Endometrial microvascular endothelial cells (primary cell): ENCODE data around the gene C9orf152. TPM values are rescaled to one million over a fixed set of nuclear protein-coding genes. Genes with fewer than 3 reads are reported as not detected.

Experiments
- in situ Hi-C: cut with HindIII; loops from 2 replicates; pipeline ENCODE4 v1.10.0; 2017; ENCODE audit warnings: low sequenced_read_pairs, low pct_unique_long_range_greater_than_20kb; ENCODE audit errors: inconsistent ontology term
- total RNA-seq: library from RNA; depleted of rRNA; stranded (reverse); fragments of >200 nt; gene quantifications from one replicate; pipeline ENCODE4 v1.2.3, GENCODE V29; 2015; ENCODE audit errors: inconsistent ontology term

C9orf152 gene
- total RNA-seq, 1 donor from 2014 or later = not detected

DNA sequence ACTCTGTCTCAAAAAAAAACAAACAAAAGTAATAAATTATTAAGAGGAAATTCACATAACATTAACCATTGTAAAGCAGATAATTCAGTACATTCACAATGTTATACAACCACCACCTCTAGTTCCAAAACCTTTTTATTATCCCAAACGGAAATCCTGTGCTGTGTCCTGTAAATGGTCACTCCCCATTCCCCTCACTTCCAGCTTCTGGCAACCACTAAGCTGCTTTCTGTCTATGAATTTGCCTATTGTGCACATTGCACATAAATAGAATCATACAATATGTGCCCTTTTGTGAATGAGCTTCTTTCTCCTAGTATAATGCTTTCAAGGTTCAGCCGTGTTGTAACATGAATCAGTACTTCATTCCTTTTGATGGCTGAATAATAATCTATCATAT is 20.8 kb downstream of the C9orf152 start:
- in situ Hi-C loops = no loop called here

DNA sequence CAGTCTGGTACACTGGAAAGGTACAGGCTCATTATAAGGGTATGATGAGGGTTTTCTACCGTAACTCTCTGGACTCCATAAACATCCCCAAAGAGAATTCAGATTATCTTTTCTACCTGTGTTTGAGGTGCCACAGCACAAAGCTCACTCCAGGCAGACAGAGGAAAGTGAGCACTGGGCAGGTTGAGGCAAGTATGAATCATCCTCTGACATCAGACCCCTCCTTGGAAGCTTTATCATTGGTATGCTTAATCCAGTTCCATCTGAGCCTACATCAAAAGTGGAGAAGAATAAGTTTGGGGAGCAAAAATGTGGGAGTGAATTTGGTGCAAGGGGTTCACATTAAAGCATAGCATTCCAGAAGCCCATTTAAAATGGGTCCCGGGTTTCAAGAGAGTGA is 21.7 kb downstream of the C9orf152 start:
- in situ Hi-C loops = no loop called here

DNA sequence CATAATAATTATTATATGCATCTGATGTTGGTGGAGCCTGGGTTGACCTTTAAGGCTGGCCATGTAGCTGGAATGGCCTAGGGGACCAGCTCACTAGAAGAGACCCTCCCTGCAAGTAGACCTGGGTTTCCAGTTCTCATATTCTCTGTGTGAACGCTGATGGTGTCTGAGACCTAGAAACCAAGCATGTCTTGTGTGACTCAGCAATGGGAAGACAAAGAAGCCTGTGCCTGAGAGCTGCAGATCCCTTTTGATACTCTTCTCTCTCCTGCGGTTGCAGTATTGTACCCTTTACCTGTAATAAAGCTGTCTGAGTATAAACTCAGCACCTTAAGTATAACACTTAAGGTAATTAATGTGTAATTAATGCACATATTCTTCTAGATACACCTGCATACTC is 22.2 kb downstream of the C9orf152 start:
- in situ Hi-C loops = no loop called here

DNA sequence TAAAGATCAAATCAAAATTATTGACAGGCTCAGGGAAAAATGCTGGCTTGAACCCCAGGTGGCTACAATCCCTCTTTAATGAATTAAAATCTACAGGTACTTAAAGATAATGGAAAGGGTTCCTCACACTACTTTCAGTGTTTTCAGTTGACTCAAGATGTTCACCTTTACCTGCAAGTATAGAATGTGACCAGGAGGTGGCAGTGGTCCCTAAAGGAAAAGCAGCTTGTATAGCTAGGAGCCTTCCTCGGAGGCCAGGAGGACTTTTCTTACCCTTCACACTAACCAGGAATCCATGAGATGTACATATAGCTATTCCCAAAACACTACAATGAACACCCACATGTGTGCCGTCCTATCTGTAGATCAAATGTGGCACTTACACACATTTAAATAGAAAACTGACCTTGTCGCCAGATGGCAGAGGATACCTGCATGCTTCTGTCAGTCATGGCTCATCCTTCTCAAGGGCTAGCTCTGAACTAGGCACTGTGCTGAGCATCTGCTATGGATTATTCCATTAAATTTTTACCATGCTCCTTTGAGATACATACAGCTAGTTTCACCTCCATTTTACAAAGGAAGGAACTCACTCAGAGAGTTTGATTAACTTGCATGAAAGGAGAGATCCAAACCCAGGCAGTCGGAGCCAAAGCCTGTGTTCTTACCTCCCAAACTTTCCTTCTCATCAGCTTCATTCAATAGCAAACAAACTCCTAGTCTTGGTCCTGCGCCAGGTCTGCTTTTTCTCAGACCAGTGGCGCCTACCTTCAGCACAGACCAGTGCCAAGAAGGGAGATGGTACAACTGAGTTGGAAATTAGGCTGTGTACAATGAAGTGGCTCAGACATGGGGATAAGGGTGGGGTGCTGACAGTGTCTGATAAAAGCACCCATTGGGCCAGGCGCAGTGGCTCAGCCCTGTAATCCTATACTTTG is 24.5 kb downstream of the C9orf152 start:
- in situ Hi-C loops = no loop called here

DNA sequence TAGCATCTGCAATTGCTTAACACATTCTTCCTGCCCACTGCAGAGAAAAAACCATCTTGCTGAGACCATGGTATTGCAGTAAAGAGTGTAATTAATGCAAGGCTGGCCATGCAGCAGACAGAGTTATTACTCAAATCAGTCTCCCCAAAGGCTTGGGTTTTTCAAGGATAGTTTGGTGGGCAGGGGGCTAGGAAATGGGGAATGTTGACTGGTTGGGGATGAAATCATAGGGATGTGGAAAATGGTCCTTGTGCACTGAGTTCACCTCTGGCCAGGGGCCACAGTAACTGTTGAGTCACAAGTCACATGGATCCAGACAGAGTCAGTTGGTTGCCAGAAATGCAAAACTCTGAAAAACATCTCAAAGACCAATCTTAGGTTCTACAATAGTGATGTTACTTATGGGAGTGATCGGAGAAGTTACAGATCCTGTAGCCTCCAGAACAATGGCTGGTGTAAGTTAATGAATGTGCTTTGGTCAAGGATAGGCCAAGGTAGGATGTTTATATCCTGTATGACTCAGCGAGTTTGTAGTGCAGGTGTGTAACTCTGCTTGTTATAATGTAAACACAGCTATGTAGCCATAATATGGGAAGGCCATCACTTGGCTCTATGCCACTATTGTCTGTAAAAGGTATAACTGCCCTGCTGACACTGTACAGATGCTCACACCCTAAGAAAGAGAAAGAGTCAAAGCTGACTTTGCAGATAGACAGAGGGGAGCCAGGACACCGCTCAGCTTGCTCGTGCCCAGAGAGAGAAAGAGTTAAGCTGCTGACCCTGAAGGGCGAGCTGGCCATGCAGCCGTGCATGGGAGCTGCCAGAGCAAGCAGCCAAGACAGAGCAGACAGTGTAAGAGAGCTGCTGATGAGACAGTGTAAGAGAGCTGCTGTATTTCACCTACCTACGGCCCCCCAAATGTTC is 27.2 kb downstream of the C9orf152 start:
- in situ Hi-C loops = no loop called here

DNA sequence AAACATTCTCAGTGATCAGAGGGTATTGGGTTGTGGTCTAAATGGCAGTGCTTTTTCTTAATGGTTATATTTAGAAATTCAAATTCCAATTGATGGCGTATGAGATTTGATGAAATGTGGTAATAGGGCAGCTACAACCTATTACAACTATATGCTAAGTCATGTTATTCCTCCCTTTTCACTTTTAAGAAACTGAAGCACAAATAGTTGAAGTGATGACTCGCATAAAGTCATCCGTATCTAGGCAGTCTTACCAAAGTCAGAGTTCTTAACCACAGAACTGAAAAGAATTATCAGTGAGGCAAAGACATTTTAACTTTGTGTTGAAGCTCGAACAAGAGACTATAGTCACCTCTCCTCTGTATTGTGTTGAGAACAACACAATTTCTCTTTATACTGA is 28.2 kb downstream of the C9orf152 start:
- in situ Hi-C loops = no loop called here

DNA sequence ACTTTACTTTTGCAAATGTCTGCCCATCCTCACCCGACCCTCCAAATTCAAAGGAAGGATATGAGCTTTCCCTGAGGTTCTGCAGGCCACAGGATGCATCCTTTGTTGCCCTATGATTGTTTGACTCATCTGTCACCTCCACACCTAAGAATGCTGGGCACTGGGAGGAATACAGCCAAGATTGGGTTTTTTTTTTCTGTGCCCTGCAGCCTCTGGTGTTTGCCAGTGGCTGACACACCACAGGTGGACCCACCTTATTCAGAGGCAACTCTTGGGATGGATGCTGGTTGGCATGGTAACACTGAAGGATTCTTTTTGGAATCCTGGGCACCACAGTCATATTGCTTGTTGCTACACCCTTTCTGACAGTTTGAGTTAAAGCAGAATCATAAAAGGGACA is 29.7 kb downstream of the C9orf152 start:
- in situ Hi-C loops = no loop called here

DNA sequence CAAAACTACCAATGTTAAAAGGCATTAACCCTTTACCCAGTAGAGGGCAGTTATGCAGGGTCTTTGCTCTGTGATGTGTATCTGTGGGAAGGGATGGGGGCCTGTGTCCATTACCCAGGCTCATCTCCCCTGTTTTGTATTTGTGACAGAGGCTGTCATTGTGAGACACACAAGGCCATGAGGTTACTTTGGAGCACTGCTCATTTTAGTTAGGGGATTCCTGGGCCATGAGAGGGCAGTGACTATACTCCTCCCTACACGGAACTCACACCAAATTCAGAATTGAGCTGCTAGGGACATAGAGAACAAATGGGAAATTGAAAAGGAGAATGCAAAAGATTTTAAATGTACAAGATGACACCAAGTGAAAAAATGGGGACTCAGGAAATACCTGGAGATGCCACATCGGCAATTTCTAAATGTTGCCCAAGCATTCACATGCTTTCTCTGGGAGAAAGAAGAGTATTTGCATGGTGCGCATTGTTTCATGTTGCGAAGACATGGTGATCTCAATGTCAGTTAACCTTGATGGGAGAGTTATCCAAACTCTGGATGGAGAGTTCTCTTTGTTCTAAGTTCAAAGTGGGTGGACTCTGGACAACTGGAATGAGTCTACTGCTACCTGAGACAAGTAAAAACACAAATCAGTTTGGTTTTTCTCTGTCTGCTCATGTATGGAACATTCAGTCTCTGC is 32.5 kb downstream of the C9orf152 start:
- in situ Hi-C loops = no loop called here

DNA sequence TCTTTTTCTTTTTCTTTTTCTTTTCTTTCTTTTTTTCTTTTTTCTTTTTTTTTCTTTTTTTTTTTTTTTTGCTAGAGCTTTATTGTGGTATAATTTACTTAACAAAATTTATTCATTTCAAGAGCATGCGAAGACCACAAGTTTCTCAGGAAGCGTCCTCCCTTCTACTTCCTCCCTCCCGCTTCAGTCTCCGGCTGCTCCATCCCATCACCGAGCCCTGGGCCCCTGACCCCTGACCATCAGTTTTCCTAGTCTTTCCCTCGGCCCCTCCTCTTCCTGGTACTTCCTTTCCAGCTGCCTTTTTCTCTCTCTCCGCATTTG is 34.7 kb downstream of the C9orf152 start:
- in situ Hi-C loops = loop anchor here (25.0 kb wide), 1 partner anchor 111 kb away; no protein-coding TSS in a partner anchor

DNA sequence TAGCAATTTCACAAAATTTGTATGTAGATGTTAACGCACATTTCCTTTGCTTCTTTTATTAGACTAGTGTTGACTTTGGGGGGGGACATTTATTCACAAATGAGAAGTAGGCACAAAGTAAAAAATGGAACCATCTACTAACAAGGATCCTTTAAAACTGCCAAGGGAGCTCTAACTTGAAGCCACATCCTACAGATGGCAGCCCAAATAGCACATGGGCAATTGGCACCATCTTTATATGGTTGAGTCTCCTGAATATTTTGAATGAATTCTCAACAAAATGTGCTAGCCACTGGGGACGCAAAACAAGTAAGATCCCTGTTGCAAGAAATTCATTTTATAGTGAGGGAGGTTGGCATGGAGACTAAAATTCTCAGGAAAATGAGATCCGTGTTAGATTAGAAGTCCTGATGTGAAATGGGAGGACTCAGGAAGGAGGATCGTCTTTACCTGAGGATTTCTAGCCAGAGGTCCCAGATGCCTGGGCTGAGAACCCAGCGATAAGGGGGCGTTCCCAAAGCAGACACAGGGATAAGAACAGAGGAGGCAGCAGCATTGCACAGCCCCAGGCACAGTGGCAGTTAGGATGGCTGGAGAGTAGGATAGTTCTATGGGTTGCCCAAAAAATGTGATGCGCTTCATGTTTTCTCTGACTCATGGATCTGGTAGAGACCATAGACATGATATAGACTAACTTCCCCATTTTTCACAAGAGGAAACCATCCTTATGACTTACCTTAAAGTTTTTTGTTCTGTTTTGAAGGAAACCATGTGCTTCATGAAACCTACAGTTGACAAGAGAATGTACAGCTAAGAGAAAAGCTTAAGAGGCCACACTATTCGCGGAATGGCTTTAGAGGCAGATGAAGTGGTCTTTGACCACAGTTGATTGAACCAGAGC is 37.4 kb downstream of the C9orf152 start:
- in situ Hi-C loops = loop anchor here (25.0 kb wide), 1 partner anchor 108 kb away; no protein-coding TSS in a partner anchor

DNA sequence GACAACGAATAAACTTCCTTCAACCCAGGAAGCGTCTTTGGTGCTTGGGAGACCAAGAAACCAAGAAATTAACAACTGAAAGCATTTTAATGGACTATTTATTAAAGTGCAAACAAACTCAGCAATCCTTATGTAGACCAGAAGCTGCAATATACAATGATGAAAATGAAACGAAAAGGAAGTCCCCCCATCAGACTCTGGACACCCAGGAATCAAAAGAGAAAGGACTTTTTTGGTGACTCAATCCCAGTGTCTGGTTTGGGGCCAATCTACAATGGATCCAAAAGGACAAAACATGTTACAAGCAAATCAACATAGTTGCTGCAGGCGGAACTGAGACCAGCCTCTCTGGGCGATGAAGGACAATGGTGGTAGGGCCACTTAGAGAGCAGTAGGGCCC is 39.5 kb downstream of the C9orf152 start:
- in situ Hi-C loops = loop anchor here (25.0 kb wide), 1 partner anchor 106 kb away; no protein-coding TSS in a partner anchor

DNA sequence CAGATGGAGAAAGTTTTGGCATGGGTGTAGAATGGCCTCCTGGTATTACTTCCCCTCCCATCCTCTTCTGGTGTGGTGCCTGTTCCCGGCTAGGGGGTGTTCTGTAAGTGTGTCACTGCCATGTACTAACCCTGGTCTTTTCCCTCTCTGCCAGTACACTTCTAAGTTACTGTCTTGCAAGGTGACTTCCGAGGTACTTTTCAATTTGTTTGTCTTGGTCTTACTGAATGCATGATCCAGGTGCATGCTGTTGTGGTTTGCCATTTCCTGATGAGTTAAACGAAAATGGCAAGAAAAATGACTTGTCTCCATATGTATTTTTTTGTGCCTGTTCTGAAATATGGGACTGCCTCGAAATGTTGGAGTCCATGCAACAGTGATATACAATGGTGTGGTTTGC is 46.0 kb downstream of the C9orf152 start:
- in situ Hi-C loops = loop anchor here (25.0 kb wide), 1 partner anchor 100 kb away; no protein-coding TSS in a partner anchor

DNA sequence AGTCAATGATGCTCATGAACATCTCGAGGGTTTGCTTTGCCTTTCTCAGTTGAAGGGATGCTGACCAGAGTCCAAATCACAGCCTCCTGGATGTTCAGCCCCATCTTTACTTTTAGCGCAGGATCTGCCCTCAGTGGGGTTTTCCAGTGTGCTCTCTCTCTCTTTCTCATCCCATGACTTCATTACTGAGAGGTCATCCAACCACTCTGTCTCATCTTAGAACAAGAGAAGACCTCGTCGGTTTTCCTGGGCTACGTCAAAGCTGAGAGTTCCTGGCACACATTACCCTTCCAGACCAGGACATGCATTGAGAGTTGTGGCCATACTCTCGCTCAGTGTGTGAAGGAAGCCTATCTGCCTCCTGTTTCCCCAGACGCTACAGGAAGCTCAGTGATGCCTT is 47.3 kb downstream of the C9orf152 start:
- in situ Hi-C loops = loop anchor here (25.0 kb wide), 1 partner anchor 98 kb away; no protein-coding TSS in a partner anchor

DNA sequence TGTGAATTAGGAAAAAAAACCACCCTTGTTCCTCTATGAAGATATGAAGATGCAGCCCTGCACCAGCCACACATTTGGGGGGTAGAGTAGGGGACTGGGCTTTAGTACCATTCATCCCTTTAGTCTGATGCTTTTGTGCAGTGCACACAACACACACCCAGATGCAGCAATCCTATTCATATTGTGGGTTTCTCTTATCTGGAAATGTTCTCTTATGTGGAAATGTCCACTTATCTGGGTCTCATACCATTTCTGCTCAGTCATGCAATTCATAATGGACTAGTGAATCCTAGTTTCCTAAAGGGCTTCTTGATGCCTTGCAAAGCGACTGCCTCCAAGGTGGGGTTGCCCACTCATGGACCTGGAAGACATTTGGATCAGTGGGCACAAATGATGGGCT is 47.8 kb downstream of the C9orf152 start:
- in situ Hi-C loops = loop anchor here (25.0 kb wide), 1 partner anchor 98 kb away; no protein-coding TSS in a partner anchor

DNA sequence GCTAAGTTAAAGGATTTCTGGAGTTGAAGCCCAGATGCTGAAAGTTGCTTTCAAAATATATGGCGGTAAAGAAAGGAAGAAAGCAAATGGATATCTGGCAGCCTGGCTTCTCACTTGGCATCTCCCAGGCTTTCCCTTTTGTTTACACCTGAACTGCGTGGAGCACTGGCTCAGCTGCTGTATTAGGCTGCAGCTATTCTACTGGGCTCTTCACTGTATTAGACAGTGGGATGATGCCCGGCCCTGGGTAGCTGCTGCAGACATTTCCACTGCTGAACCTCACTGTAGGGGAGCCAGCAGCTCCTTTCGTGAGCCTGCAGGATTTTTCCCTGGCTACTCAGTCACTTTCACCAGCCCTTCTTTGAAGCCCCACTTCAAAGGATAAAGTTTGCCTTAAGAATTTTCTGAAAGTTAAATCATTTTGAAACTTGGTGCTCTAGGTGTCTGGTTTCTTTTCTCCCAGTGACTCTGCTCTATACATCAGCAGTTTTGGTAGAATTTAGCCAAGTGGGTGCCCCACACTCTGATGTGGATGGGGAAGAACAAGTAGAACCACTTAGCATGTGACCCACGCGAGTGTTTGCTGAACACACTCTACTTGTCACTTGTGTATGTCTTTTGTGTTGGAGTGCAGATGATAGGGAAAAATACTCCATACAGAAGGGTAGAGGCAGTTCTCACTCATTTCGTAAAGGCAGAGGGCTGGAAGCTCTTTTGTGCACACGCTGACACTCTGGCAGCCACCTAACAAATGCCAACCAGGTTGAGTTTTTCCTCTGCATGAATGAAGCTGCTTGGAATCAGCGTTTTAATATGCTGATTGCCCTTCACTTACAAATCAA is 49.9 kb downstream of the C9orf152 start:
- in situ Hi-C loops = loop anchor here (10.0 to 25.0 kb wide), 2 partner anchors 96 to 253 kb away; no protein-coding TSS in a partner anchor

DNA sequence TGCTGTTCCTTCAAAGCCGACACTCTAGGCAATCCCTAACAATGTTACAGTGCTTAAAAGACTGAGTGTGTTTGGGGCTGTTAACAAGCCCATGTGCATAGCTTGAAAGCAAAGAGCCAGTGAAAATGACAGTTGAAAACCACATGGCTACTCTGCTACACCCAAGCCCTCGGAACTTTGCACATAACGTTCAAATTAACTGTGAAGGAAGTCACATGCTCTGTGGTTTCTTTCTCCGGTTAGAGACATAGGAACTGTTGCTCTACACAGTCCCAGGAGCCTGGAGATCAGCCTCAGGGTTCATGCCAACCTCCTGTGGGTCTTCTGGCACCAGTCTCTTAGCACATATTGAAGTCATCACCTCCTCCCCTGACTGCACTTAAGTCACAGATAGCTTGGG is 51.1 kb downstream of the C9orf152 start:
- in situ Hi-C loops = loop anchor here (10.0 to 25.0 kb wide), 2 partner anchors 95 to 252 kb away; no protein-coding TSS in a partner anchor

DNA sequence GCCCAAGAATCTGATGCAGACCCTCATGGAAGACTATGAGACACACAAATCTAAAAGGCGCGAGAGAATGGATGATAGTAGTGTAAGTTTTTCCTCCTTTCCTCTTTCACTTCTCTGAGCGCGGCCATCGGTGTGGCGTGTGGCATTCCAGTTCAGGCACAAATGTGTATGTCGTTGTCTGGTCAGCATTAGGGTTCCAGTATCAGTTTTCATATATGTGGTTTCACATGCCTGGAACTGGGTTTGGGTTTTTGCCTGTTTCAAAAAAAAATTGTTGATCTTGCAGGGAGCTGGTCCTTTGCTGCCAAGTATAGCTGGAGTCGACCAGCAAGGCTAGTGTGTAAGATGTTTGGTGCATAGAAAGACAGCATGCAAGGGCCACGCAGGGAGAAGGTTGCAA is 51.5 kb downstream of the C9orf152 start:
- in situ Hi-C loops = loop anchor here (10.0 to 25.0 kb wide), 2 partner anchors 94 to 252 kb away; no protein-coding TSS in a partner anchor
